IMR-90 (cell line): ENCODE measurements around the gene TTC39B. TPM values are rescaled to one million over a fixed set of nuclear protein-coding genes. Genes with fewer than 3 reads are reported as not detected.

ENCODE experiments used
- ATAC-seq: fragments of 200-7000 bp; cut with Tn5 transposase; 2 replicates; pipeline ENCODE4 v1.9.1; 2020; ENCODE audit warnings: low read depth, mild to moderate bottlenecking, moderate library complexity
- BruUV-seq: library from RNA; stranded (reverse); fragments of 400-500 nt; replicated peaks from 2 replicates; lab custom pipeline; 2021; lab: Mats Ljungman, UMichigan
- CTCF ChIA-PET: fragments of 300-600 bp; formaldehyde crosslinking; extraction: SDS; loops from one replicate; lab custom pipeline; 2021; ENCODE audit warnings: antibody characterized with exemption; lab: Yijun Ruan, JAX
- POLR2A ChIA-PET: fragments of 300-600 bp; sonication (Branson Sonifier 250); formaldehyde crosslinking; loops from one replicate; lab custom pipeline; 2022; ENCODE audit warnings: antibody characterized with exemption; ENCODE audit not compliant: unreplicated experiment; lab: Charles Lee
- DNase-seq: peaks from one replicate; pipeline ENCODE4 v3.0.0; 2013
- H2AFZ ChIP-seq: replicated peaks from 2 replicates; pipeline ENCODE3; 2013; ENCODE audit warnings: low read length, mild to moderate bottlenecking; ENCODE audit not compliant: poor library complexity
- H2AK5ac ChIP-seq: 2 replicates; pipeline ENCODE4 v1.6.1; 2013; ENCODE audit warnings: low read depth, low read length, inconsistent platforms
- H2AK9ac ChIP-seq: replicated peaks from 2 replicates; pipeline ENCODE3; 2013; ENCODE audit warnings: mild to moderate bottlenecking, low read depth, low read length, moderate library complexity; ENCODE audit not compliant: poor library complexity
- H2BK120ac ChIP-seq: 2 replicates; pipeline ENCODE4 v1.6.1; 2013; ENCODE audit warnings: low read depth, low read length, inconsistent platforms
- H2BK15ac ChIP-seq: 3 replicates; pipeline ENCODE4 v1.6.1; 2013; ENCODE audit warnings: low read depth, low read length, inconsistent platforms
- H2BK20ac ChIP-seq: 2 replicates; pipeline ENCODE4 v1.6.1; 2013; ENCODE audit warnings: low read depth, mild to moderate bottlenecking, inconsistent platforms, low read length, moderate library complexity
- H2BK5ac ChIP-seq: 2 replicates; pipeline ENCODE4 v1.6.1; 2013; ENCODE audit warnings: mild to moderate bottlenecking, low read depth, low read length, inconsistent platforms; ENCODE audit not compliant: poor library complexity, severe bottlenecking
- H3K14ac ChIP-seq: replicated peaks from 2 replicates; pipeline ENCODE4 v1.6.1; 2013; ENCODE audit warnings: low read depth, low read length, inconsistent platforms
- H3K18ac ChIP-seq: 2 replicates; pipeline ENCODE4 v1.6.1; 2013; ENCODE audit warnings: low read depth, low read length, control low read depth
- H3K23ac ChIP-seq: 2 replicates; pipeline ENCODE4 v1.6.1; 2013; ENCODE audit warnings: low read depth, low read length, inconsistent platforms
- H3K27ac ChIP-seq: 2 replicates; pipeline ENCODE4 v1.5.1; 2013; ENCODE audit warnings: mild to moderate bottlenecking, control low read depth, low read length; ENCODE audit not compliant: insufficient read depth
- H3K27me3 ChIP-seq: 2 replicates; pipeline ENCODE4 v1.6.1; 2013; ENCODE audit warnings: low read length; ENCODE audit not compliant: control insufficient read depth, insufficient read depth
- H3K36me3 ChIP-seq: 2 replicates; pipeline ENCODE4 v1.6.1; 2013; ENCODE audit warnings: low read length, mixed read lengths; ENCODE audit not compliant: control insufficient read depth, insufficient read depth
- H3K4ac ChIP-seq: 2 replicates; pipeline ENCODE4 v1.6.1; 2013; ENCODE audit warnings: low read depth, low read length, inconsistent platforms
- H3K4me1 ChIP-seq: 2 replicates; pipeline ENCODE4 v1.6.1; 2013; ENCODE audit warnings: low read length, mixed read lengths; ENCODE audit not compliant: control insufficient read depth, insufficient read depth
- H3K4me2 ChIP-seq: 2 replicates; pipeline ENCODE4 v1.6.1; 2013; ENCODE audit warnings: low read depth, mild to moderate bottlenecking, control low read depth, low read length, moderate library complexity
- H3K4me3 ChIP-seq: 2 replicates; pipeline ENCODE4 v1.5.1; 2013; ENCODE audit warnings: low read depth, mild to moderate bottlenecking, control low read depth, low read length, moderate library complexity; ENCODE audit not compliant: insufficient read depth
- H3K56ac ChIP-seq: 2 replicates; pipeline ENCODE4 v1.6.1; 2013; ENCODE audit warnings: low read length, inconsistent platforms; ENCODE audit not compliant: insufficient read depth; ENCODE audit errors: extremely low read depth
- H3K79me1 ChIP-seq, 2 experiments: 2 replicates each; pipeline ENCODE4 v1.6.1; 2013; ENCODE audit warnings: low read length in 2 of 2, inconsistent platforms in 1 of 2, low read depth in 1 of 2
- H3K9ac ChIP-seq: 2 replicates; pipeline ENCODE4 v1.6.1; 2013; ENCODE audit warnings: low read depth, low read length, control low read depth
- H3K9me1 ChIP-seq: 2 replicates; pipeline ENCODE4 v1.6.1; 2013; ENCODE audit warnings: low read length, inconsistent platforms; ENCODE audit not compliant: insufficient read depth
- H3K9me3 ChIP-seq: 2 replicates; pipeline ENCODE4 v1.6.1; 2013; ENCODE audit warnings: low read length; ENCODE audit not compliant: control insufficient read depth, insufficient read depth
- H4K20me1 ChIP-seq: 2 replicates; pipeline ENCODE4 v1.6.1; 2013; ENCODE audit warnings: low read length, inconsistent platforms; ENCODE audit not compliant: insufficient read depth
- H4K5ac ChIP-seq: 2 replicates; pipeline ENCODE4 v1.6.1; 2013; ENCODE audit warnings: mild to moderate bottlenecking, low read depth, low read length, control low read depth
- H4K8ac ChIP-seq, 2 experiments: 2 replicates each; pipeline ENCODE4 v1.6.1; 2013; ENCODE audit warnings: low read depth in 2 of 2, low read length in 2 of 2, control low read depth in 1 of 2, inconsistent platforms in 1 of 2
- H4K91ac ChIP-seq: 2 replicates; pipeline ENCODE4 v1.6.1; 2013; ENCODE audit warnings: low read depth, low read length, inconsistent platforms; ENCODE audit not compliant: insufficient read depth
- BHLHE40 ChIP-seq: fragments of 150-350 bp; IDR thresholded peaks from 2 replicates; pipeline ENCODE4 v1.6.1; 2016; ENCODE audit warnings: mild to moderate bottlenecking, low read depth, low read length
- CTCF ChIP-seq: conservative IDR thresholded peaks from 2 replicates; pipeline ENCODE4 v1.5.1; 2012; ENCODE audit warnings: mild to moderate bottlenecking, low read depth, low read length, improper control_type of control experiment
- MAFK ChIP-seq: IDR thresholded peaks from 2 replicates; pipeline ENCODE4 v1.6.1; 2012; ENCODE audit warnings: low read depth, low read length, improper control_type of control experiment
- MXI1 ChIP-seq: IDR thresholded peaks from 2 replicates; pipeline ENCODE4 v1.6.1; 2012; ENCODE audit warnings: low read depth, mild to moderate bottlenecking, low read length, moderate library complexity, borderline replicate concordance
- POLR2A ChIP-seq: IDR thresholded peaks from 2 replicates; pipeline ENCODE4 v1.6.1; 2012; ENCODE audit warnings: mild to moderate bottlenecking, low read depth, low read length
- RAD21 ChIP-seq: IDR thresholded peaks from 2 replicates; pipeline ENCODE4 v1.6.1; 2012; ENCODE audit warnings: low read length, improper control_type of control experiment
- RCOR1 ChIP-seq: IDR thresholded peaks from 2 replicates; pipeline ENCODE4 v1.6.1; 2012; ENCODE audit warnings: mild to moderate bottlenecking, low read length, improper control_type of control experiment; ENCODE audit not compliant: insufficient replicate concordance
- SMC3 ChIP-seq: fragments of 150-350 bp; IDR thresholded peaks from 2 replicates; pipeline ENCODE4 v1.6.1; 2016; ENCODE audit warnings: low read depth, mild to moderate bottlenecking, antibody characterized with exemption, low read length, moderate library complexity
- dilution Hi-C: fragments of 300-500 bp; cut with HindIII; formaldehyde crosslinking; loops from one replicate; pipeline ENCODE4 v1.14.3; 2018; ENCODE audit warnings: low sequenced_read_pairs; ENCODE audit not compliant: unreplicated experiment
- in situ Hi-C: fragments of 300-500 bp; cut with MboI; formaldehyde crosslinking; loops from 3 replicates; pipeline ENCODE4 v1.14.3; 2019; ENCODE audit warnings: low sequenced_read_pairs, inconsistent platforms, mixed read lengths
- intact Hi-C: fragments of 100-400 bp; cut with micrococcal nuclease; formaldehyde crosslinking; loops from 2 replicates; pipeline ENCODE4 v1.10.0; 2022
- polyA plus RNA-seq, 3 experiments: library from polyadenylated mRNA; depleted of rRNA; stranded (reverse); fragments of >200 nt; gene quantifications; 2 replicates each; pipeline ENCODE4 v1.2.3, GENCODE V29; 2012; ENCODE audit warnings: low replicate concordance in 1 of 3
- total RNA-seq: library from RNA; depleted of rRNA; stranded (reverse); fragments of >200 nt; gene quantifications from 2 replicates; pipeline ENCODE4 v1.2.3, GENCODE V29; 2012
- TF ChIP-seq, protein P1 (sequence below): fragments of 150-350 bp; IDR thresholded peaks from 2 replicates; pipeline ENCODE4 v1.6.1; 2017; ENCODE audit warnings: mild to moderate bottlenecking, antibody characterized with exemption, low read length, low read depth
- TF ChIP-seq, protein P2 (sequence below): fragments of 150-350 bp; IDR thresholded peaks from 2 replicates; pipeline ENCODE4 v1.6.1; 2016; ENCODE audit warnings: low read depth, mild to moderate bottlenecking, low read length, moderate library complexity, borderline replicate concordance

The TTC39B gene
- total and polyA plus RNA-seq, 2 of the 4 experiments (the other 2 are of a cell fraction): 2.5 to 12.2 TPM

GRCh38 chr9:15278839-15279238 is 28.2 kb downstream of the TTC39B start:
- peaks cover 3% of the 10 kb centered on the region; the same call in 1 of the 2 replicates for H4K20me1 ChIP-seq
- no TSS peak for BruUV-seq
- in situ Hi-C loops: no loop called here
- H2BK20ac ChIP-seq: no peak overlapping the region
- H3K18ac ChIP-seq: no peak overlapping the region
- ChIA-PET POLR2A (no interaction called here), CTCF (no interaction called here)
- no peak overlapping the region for H4K8ac ChIP-seq
- H3K14ac ChIP-seq: no peak overlapping the region
- H3K23ac ChIP-seq: no peak overlapping the region
- no peak overlapping the region for H3K56ac ChIP-seq
- no peak overlapping the region for H3K4me3 ChIP-seq
- no peaks in the 10 kb centered on the region for H3K4me1 ChIP-seq
- H2AK9ac ChIP-seq: no peak overlapping the region
- intact Hi-C loops: loop anchor here (1.0 to 5.0 kb wide), 2 partner anchors 138 to 328 kb away; no protein-coding TSS in a partner anchor
- no peak for ATAC-seq
- H3K9me3 ChIP-seq: no peaks in the 10 kb centered on the region
- no peak overlapping the region for H2AFZ ChIP-seq
- TF ChIP-seq MXI1 (no peak), CTCF (no peak), RAD21 (no peak), SMC3 (no peak), POLR2A (no peak), MAFK (no peak), RCOR1 (no peak), BHLHE40 (no peak)
- TF ChIP-seq, protein P1, sequence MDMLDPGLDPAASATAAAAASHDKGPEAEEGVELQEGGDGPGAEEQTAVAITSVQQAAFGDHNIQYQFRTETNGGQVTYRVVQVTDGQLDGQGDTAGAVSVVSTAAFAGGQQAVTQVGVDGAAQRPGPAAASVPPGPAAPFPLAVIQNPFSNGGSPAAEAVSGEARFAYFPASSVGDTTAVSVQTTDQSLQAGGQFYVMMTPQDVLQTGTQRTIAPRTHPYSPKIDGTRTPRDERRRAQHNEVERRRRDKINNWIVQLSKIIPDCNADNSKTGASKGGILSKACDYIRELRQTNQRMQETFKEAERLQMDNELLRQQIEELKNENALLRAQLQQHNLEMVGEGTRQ: no peak
- TF ChIP-seq, protein P2, sequence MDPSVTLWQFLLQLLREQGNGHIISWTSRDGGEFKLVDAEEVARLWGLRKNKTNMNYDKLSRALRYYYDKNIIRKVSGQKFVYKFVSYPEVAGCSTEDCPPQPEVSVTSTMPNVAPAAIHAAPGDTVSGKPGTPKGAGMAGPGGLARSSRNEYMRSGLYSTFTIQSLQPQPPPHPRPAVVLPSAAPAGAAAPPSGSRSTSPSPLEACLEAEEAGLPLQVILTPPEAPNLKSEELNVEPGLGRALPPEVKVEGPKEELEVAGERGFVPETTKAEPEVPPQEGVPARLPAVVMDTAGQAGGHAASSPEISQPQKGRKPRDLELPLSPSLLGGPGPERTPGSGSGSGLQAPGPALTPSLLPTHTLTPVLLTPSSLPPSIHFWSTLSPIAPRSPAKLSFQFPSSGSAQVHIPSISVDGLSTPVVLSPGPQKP: no peak
- H3K9ac ChIP-seq: no peak overlapping the region
- no peak for DNase-seq
- H3K27me3 ChIP-seq: no peaks in the 10 kb centered on the region
- peaks cover under 1% of the 10 kb centered on the region for H3K9me1 ChIP-seq
- H3K36me3 ChIP-seq: 0 out of 2 replicates have a peak, but pooled peaks cover 2% of the 10 kb centered on the region
- no peak overlapping the region for H2BK15ac ChIP-seq
- no peak overlapping the region for H4K5ac ChIP-seq
- peaks cover 25 to 30% of the 10 kb centered on the region in 2 experiments for H3K79me1 ChIP-seq
- H2AK5ac ChIP-seq: no peak overlapping the region
- no peak overlapping the region for H3K4ac ChIP-seq
- no peak overlapping the region for H2BK5ac ChIP-seq
- H3K27ac ChIP-seq: no peak overlapping the region
- H2BK120ac ChIP-seq: no peak overlapping the region
- H4K91ac ChIP-seq: no peak overlapping the region
- no peak overlapping the region for H3K4me2 ChIP-seq
- dilution Hi-C loops: no loop called here
